ENCODE measurements around the gene PARP8.

GRCh38 chr5:50687548-50687947 lies 21.1 kb downstream of the PARP8 start:
- TF ChIP-seq CTCF (optimal IDR thresholded peaks at IDR 0.05 in 1 of 3, IDR thresholded peaks at IDR 0.05 in 1 of 3, conservative IDR thresholded peaks at IDR 0.05 in 1 of 3; ENCODE audit: extremely low read depth in 1 of 3, insufficient read depth in 2 of 3, low read length in 3 of 3), result no peak
- TF ChIP-seq EZH2 (IDR thresholded peaks at IDR 0.05; ENCODE audit: low read length), result no peak
